A549 (cell line): ENCODE data around the gene KIF13A. TPM values are rescaled to one million over a fixed set of nuclear protein-coding genes. Genes with fewer than 3 reads are reported as not detected.

ENCODE experiments used
- ATAC-seq, 2 experiments: fragments of 200-7000 bp in 1 of 2; fragments of >200 bp in 1 of 2; cut with Nextera tagmentation in 1 of 2; cut with Tn5 transposase in 1 of 2; 3 replicates each; pipeline versions ENCODE4 v1.8.0 to v1.9.1; 2018 to 2020; ENCODE audit warnings: mild to moderate bottlenecking in 1 of 2, moderate library complexity in 1 of 2
- CTCF ChIA-PET: fragments of 300-600 bp; sonication (Branson Sonifier 250); formaldehyde crosslinking; extraction: SDS; loops from one replicate; lab custom pipeline; 2021; ENCODE audit warnings: antibody characterized with exemption, inconsistent platforms; lab: Yijun Ruan, JAX
- POLR2A ChIA-PET: fragments of 350-600 bp; formaldehyde crosslinking; extraction: SDS; loops from one replicate; lab custom pipeline; 2021; ENCODE audit warnings: antibody characterized with exemption, inconsistent platforms; lab: Yijun Ruan, JAX
- DNase-seq, 2 experiments: peaks; one replicate each; pipeline versions ENCODE4 v3.0.0 to v3.0.0-alpha.2; 2011 to 2016; ENCODE audit warnings: low read depth in 1 of 2, low spot score in 1 of 2
- FAIRE-seq: peaks from 2 replicates; lab custom pipeline; 2011; peaks lifted over from hg19 to GRCh38; lab: Jason Lieb, UNC
- H3K27ac ChIP-seq, 2 experiments: fragments of >200 bp; sonication (Bioruptor Twin); formaldehyde crosslinking; 3 replicates each; pipeline ENCODE4 v1.5.1; 2016 to 2017
- H3K4me1 ChIP-seq: fragments of >200 bp; sonication (Bioruptor Twin); formaldehyde crosslinking; 3 replicates; pipeline ENCODE4 v1.6.1; 2016
- H3K4me2 ChIP-seq: fragments of >200 bp; sonication (Bioruptor Twin); formaldehyde crosslinking; 3 replicates; pipeline ENCODE4 v1.6.1; 2016
- H3K4me3 ChIP-seq: fragments of >200 bp; sonication (Bioruptor Twin); formaldehyde crosslinking; 3 replicates; pipeline ENCODE4 v1.5.1; 2016
- H3K9me3 ChIP-seq: fragments of >200 bp; sonication (Bioruptor Twin); formaldehyde crosslinking; 3 replicates; pipeline ENCODE4 v1.6.1; 2016
- CBX2 ChIP-seq: fragments of 200-600 bp; sonication (generic); IDR thresholded peaks from 2 replicates; pipeline ENCODE4 v1.6.1; 2016; ENCODE audit warnings: low read depth, mild to moderate bottlenecking, borderline replicate concordance
- CBX8 ChIP-seq: fragments of 200-600 bp; sonication (generic); IDR thresholded peaks from 2 replicates; pipeline ENCODE4 v1.6.1; 2016
- CEBPB ChIP-seq, 2 experiments: fragments of >200 bp in 1 of 2; sonication (Bioruptor Twin) in 1 of 2; formaldehyde crosslinking in 1 of 2; IDR thresholded peaks; 2 replicates each; pipeline ENCODE4 v1.6.1; 2012 to 2016
- CTCF ChIP-seq: fragments of >200 bp; sonication (Bioruptor Twin); formaldehyde crosslinking; IDR thresholded peaks from 3 replicates; pipeline ENCODE4 v1.5.1; 2016
- ESRRA ChIP-seq: fragments of 150-350 bp; IDR thresholded peaks from 2 replicates; pipeline ENCODE4 v1.6.1; 2014; ENCODE audit warnings: mild to moderate bottlenecking, low read length, borderline replicate concordance
- FOSL2 ChIP-seq, 2 experiments: fragments of 450-650 bp in 1 of 2; fragments of >200 bp in 1 of 2; sonication (Bioruptor Twin) in 1 of 2; formaldehyde crosslinking; IDR thresholded peaks; 2 replicates each; pipeline versions ENCODE4 v1.5.0 to v1.6.1; 2016 to 2020; ENCODE audit warnings: mild to moderate bottlenecking in 1 of 2, moderate library complexity in 1 of 2
- JUNB ChIP-seq: fragments of >200 bp; sonication (Bioruptor Twin); formaldehyde crosslinking; IDR thresholded peaks from 2 replicates; pipeline ENCODE4 v1.6.1; 2016
- MAFK ChIP-seq: fragments of 450-650 bp; IDR thresholded peaks from 2 replicates; pipeline ENCODE4 v1.6.1; 2014; ENCODE audit not compliant: partially characterized antibody
- MAX ChIP-seq: IDR thresholded peaks from 2 replicates; pipeline ENCODE4 v1.6.1; 2012
- MYC ChIP-seq: IDR thresholded peaks from 2 replicates; pipeline ENCODE4 v1.6.1; 2012; ENCODE audit warnings: mild to moderate bottlenecking, inconsistent platforms, low read length, improper control_type of control experiment, borderline replicate concordance
- PBX3 ChIP-seq: IDR thresholded peaks from 2 replicates; pipeline ENCODE4 v1.6.1; 2012
- POLR2A ChIP-seq: IDR thresholded peaks from 2 replicates; pipeline ENCODE4 v1.6.1; 2012; ENCODE audit warnings: mild to moderate bottlenecking, low read length
- RARB ChIP-seq: fragments of 250-450 bp; sonication (Bioruptor Pico); IDR thresholded peaks from 2 replicates; pipeline ENCODE4 v1.8.0; 2021; ENCODE audit warnings: mild to moderate bottlenecking, moderate library complexity
- REST ChIP-seq: fragments of 200-600 bp; sonication (generic); IDR thresholded peaks from 2 replicates; pipeline ENCODE4 v1.6.1; 2016; ENCODE audit warnings: antibody characterized with exemption, mild to moderate bottlenecking, moderate library complexity
- SREBF2 ChIP-seq: fragments of 450-650 bp; IDR thresholded peaks from 2 replicates; pipeline ENCODE4 v1.6.1; 2014; ENCODE audit warnings: mild to moderate bottlenecking, moderate library complexity
- TFCP2L1 ChIP-seq: fragments of 250-450 bp; sonication (Bioruptor Pico); IDR thresholded peaks from 2 replicates; pipeline ENCODE4 v1.5.0; 2021; ENCODE audit warnings: mild to moderate bottlenecking
- TP53 ChIP-seq: fragments of 250-450 bp; sonication (Bioruptor Pico); IDR thresholded peaks from 2 replicates; pipeline ENCODE4 v1.5.0; 2021; ENCODE audit warnings: mild to moderate bottlenecking, moderate library complexity
- USF2 ChIP-seq: fragments of 450-650 bp; IDR thresholded peaks from 2 replicates; pipeline ENCODE4 v1.6.1; 2014; ENCODE audit warnings: antibody characterized with exemption
- ZNF302 ChIP-seq: fragments of 250-450 bp; sonication (Bioruptor Pico); IDR thresholded peaks from 2 replicates; pipeline ENCODE4 v1.9.0; 2021; ENCODE audit warnings: inconsistent platforms, mild to moderate bottlenecking, moderate library complexity
- WGBS: methylation state at CpG from one replicate; pipeline ENCODE4 v1.1.6; 2017; ENCODE audit errors: missing lambda C conversion rate; 5-methylcytosine and 5-hydroxymethylcytosine counted together
- polyA plus RNA-seq, 4 experiments: library from polyadenylated mRNA; depleted of rRNA in 3 of 4; stranded (reverse); fragments of >200 nt; fragmentation: RNase III in 1 of 4; extraction: RNeasy Plus Mini Kit Qiagen cat#74134 plus additional on column Dnase treatment in 1 of 4; gene quantifications; 2 replicates in 3 of 4; 3 replicates in 1 of 4; pipeline ENCODE4 v1.2.3, GENCODE V29; 2011 to 2017

KIF13A gene
- polyA plus RNA-seq, 2 of the 4 experiments (the other 2 are of a cell fraction), result 30.2 to 39.4 TPM

- DNase-seq, result peak; percentile 15 to 39
- H3K9me3 ChIP-seq, result no peaks in the 10 kb centered on the region
- POLR2A ChIA-PET, result interaction anchor here (0.6 to 1.2 kb wide), 2 partner anchors 11 to 124 kb away, joined by 6 to 7 read pairs; partner anchors contain the start of gene KIF13A
- peak overlapping the region; percentile 63 for H3K4me2 ChIP-seq
- TF ChIP-seq MAFK (no peak), MAX (no peak), SREBF2 (no peak), TP53 (no peak), USF2 (no peak), TFCP2L1 (no peak), FOSL2 (IDR thresholded peaks at IDR 0.05) (0 out of 2 replicates have a peak, but pooled peaks have one; percentile 33), FOSL2 (CRISPR knock-in tag; IDR thresholded peaks at IDR 0.05) (peak; percentile 41; the same call in 1 of the 2 replicates), MYC (no peak), CEBPB (IDR thresholded peaks at IDR 0.05) (no peak), ZNF302 (CRISPR knock-in tag) (no peak), CBX8 (no peak), ESRRA (no peak), JUNB (peak; percentile 36; the same call in 1 of the 2 replicates), POLR2A (no peak), REST (no peak), CTCF (no peak)
- TF ChIP-seq, all 56 proteins: peak for 2
- CTCF ChIA-PET, result interaction anchor here (1.0 to 2.7 kb wide), 3 partner anchors 9 to 258 kb away, joined by 3 to 9 read pairs (median 3); partner anchors contain the start of genes KIF13A and NHLRC1
- peaks cover 67% of the 10 kb centered on the region for H3K4me1 ChIP-seq
- FAIRE-seq (no peak), ATAC-seq (peak in 1 of 2 experiments; percentile 48; a peak in 3 of 6 replicates)
- H3K4me3 ChIP-seq, result 0 out of 3 replicates have a peak overlapping the region, but pooled peaks have one; percentile 1
- peak overlapping the region; percentile 71 to 91 for H3K27ac ChIP-seq
- WGBS, result 69% methylated on average over 10 of the region's 12 CpGs
Measured at GRCh38 chr6:17863901-17864754, 123.3 kb downstream of the KIF13A start.

GRCh38 chr6:17861361-17861760 lies 126.1 kb downstream of the KIF13A start:
- ChIA-PET CTCF (interaction anchor here (0.6 kb wide), 1 partner anchor 207 kb away, joined by 3 read pairs; no protein-coding TSS in a partner anchor), POLR2A (no interaction called here)
- 97% methylated on average over 1 of the region's 1 CpG for WGBS
- Histone ChIP-seq H3K27ac (no peak overlapping the region), H3K4me1 (peaks cover 46% of the 10 kb centered on the region), H3K9me3 (no peaks in the 10 kb centered on the region), H3K4me2 (no peak overlapping the region), H3K4me3 (no peak overlapping the region)
- DNase-seq (no peak), FAIRE-seq (no peak), ATAC-seq (no peak)
- no peak for TF ChIP-seq PBX3
- no peak for TF ChIP-seq RARB (CRISPR knock-in tag)
- no peak for TF ChIP-seq CBX2
